GM18526 (cell line): ENCODE results near the gene ASB13.

Experiments
- POLR2A ChIP-seq: IDR thresholded peaks from 3 replicates; pipeline ENCODE4 v1.6.1; 2011; ENCODE audit not compliant: insufficient read length; ENCODE audit errors: extremely low read depth

ASB13 gene

GRCh38 chr10:5599613-5600520, 66.5 kb downstream of the ASB13 start:
- TF ChIP-seq POLR2A = no peak

- no peak for TF ChIP-seq POLR2A
Measured at GRCh38 chr10:5598085-5598690, 68.2 kb downstream of the ASB13 start.

GRCh38 chr10:5596611-5597341, 69.6 kb downstream of the ASB13 start:
- no peak for TF ChIP-seq POLR2A

- TF ChIP-seq POLR2A = no peak
Measured at GRCh38 chr10:5595994-5596471, 70.4 kb downstream of the ASB13 start.

GRCh38 chr10:5595591-5595990, 70.8 kb downstream of the ASB13 start:
- no peak for TF ChIP-seq POLR2A

GRCh38 chr10:5595095-5595494, 71.3 kb downstream of the ASB13 start:
- no peak for TF ChIP-seq POLR2A

- no peak for TF ChIP-seq POLR2A
Measured at GRCh38 chr10:5594271-5595049, 71.9 kb downstream of the ASB13 start.

- no peak for TF ChIP-seq POLR2A
Measured at GRCh38 chr10:5592070-5592469, 74.3 kb downstream of the ASB13 start.

- no peak for TF ChIP-seq POLR2A
Measured at GRCh38 chr10:5591336-5591824, 75.0 kb downstream of the ASB13 start.

GRCh38 chr10:5590816-5591215, 75.6 kb downstream of the ASB13 start:
- no peak for TF ChIP-seq POLR2A

GRCh38 chr10:5589661-5590511, 76.5 kb downstream of the ASB13 start:
- TF ChIP-seq POLR2A = no peak

GRCh38 chr10:5589011-5589660, 77.3 kb downstream of the ASB13 start:
- TF ChIP-seq POLR2A = no peak
